Endothelial cell of hepatic sinusoid (primary cell): Measurements from ENCODE around the gene FAM180B.
"Not testable (repeated sequence)": the region's sequence is repeated elsewhere in the genome, so short reads cannot be mapped to it uniquely, and the experiment has no call there.

Source experiments
- in situ Hi-C: cut with HindIII; loops from 2 replicates; pipeline ENCODE4 v1.10.0; 2017; ENCODE audit warnings: low sequenced_read_pairs

The FAM180B gene

GRCh38 chr11:47586098-47586855 is at the start of gene FAM180B:
Gene FAM180B (plus strand): TSS chr11:47586678. CDS start chr11:47586769, 91 bp downstream.
- in situ Hi-C loops: no loop called here

GRCh38 chr11:47536915-47537314 is 49.6 kb upstream of the FAM180B start:
- in situ Hi-C loops: no loop called here

- in situ Hi-C loops: no loop called here
These were observed 47.5 kb upstream of the FAM180B start for GRCh38 chr11:47538741-47539565.

GRCh38 chr11:47539681-47540039 is 46.8 kb upstream of the FAM180B start:
- in situ Hi-C loops: loop anchor here (5.0 kb wide), 1 partner anchor 38 kb away; the partner anchor contains the start of genes KBTBD4 and NDUFS3

- in situ Hi-C loops: loop anchor here (5.0 kb wide), 1 partner anchor 36 kb away; the partner anchor contains the start of genes KBTBD4 and NDUFS3
These were observed 45.4 kb upstream of the FAM180B start for GRCh38 chr11:47541070-47541469.

- in situ Hi-C loops: no loop called here
These were observed 41.2 kb upstream of the FAM180B start for GRCh38 chr11:47545298-47545697.

- in situ Hi-C loops: not testable (repeated sequence)
These were observed 40.2 kb upstream of the FAM180B start for GRCh38 chr11:47546274-47546673.

- in situ Hi-C loops: no loop called here
These were observed 36.0 kb upstream of the FAM180B start for GRCh38 chr11:47550288-47551047.

GRCh38 chr11:47551086-47551485 is 35.4 kb upstream of the FAM180B start:
- in situ Hi-C loops: no loop called here

GRCh38 chr11:47552056-47552565 is 34.4 kb upstream of the FAM180B start:
- in situ Hi-C loops: no loop called here

- in situ Hi-C loops: no loop called here
These were observed 33.7 kb upstream of the FAM180B start, which contains the start of gene CELF1 for GRCh38 chr11:47552566-47553405. Gene CELF1 (minus strand): TSS chr11:47553132. CDS start chr11:47499523, 53,609 bp downstream.

- in situ Hi-C loops: no loop called here
These were observed 33.1 kb upstream of the FAM180B start for GRCh38 chr11:47553406-47553743.

- in situ Hi-C loops: loop anchor here (5.0 kb wide), 1 partner anchor 90 kb away; no protein-coding TSS in a partner anchor
These were observed 29.5 kb upstream of the FAM180B start for GRCh38 chr11:47557004-47557403.

- in situ Hi-C loops: loop anchor here (5.0 kb wide), 1 partner anchor 91 kb away; no protein-coding TSS in a partner anchor
These were observed 27.8 kb upstream of the FAM180B start for GRCh38 chr11:47558695-47559094.

- in situ Hi-C loops: no loop called here
These were observed 26.1 kb upstream of the FAM180B start for GRCh38 chr11:47560426-47560825.

GRCh38 chr11:47562393-47562792 is 24.1 kb upstream of the FAM180B start:
- in situ Hi-C loops: not testable (repeated sequence)

GRCh38 chr11:47564366-47564765 is 22.1 kb upstream of the FAM180B start:
- in situ Hi-C loops: not testable (repeated sequence)

- in situ Hi-C loops: no loop called here
These were observed 21.5 kb upstream of the FAM180B start for GRCh38 chr11:47564933-47565339.

- in situ Hi-C loops: no loop called here
These were observed 20.9 kb upstream of the FAM180B start, which contains the start of gene PTPMT1 for GRCh38 chr11:47565340-47566148. Gene PTPMT1 (plus strand): TSS chr11:47565599. CDS start chr11:47565623, 24 bp downstream.
